CD4-positive, alpha-beta T cell (primary cell): ENCODE results near the gene REXO4. TPM values are rescaled to one million over a fixed set of nuclear protein-coding genes. Genes with fewer than 3 reads are reported as not detected.

Source experiments
- ATAC-seq: fragments of 200-7000 bp; cut with Tn5 transposase; one replicate; pipeline ENCODE4 v1.10.0; 2022; ENCODE audit warnings: mild to moderate bottlenecking; ENCODE audit not compliant: poor library complexity
- CTCF ChIA-PET: fragments of 350-600 bp; sonication (Branson Sonifier 250); formaldehyde crosslinking; loops from one replicate; lab custom pipeline; 2021; ENCODE audit warnings: antibody characterized with exemption, inconsistent platforms; lab: Charles Lee
- POLR2A ChIA-PET: fragments of 350-600 bp; sonication (Branson Sonifier 250); formaldehyde crosslinking; loops from one replicate; lab custom pipeline; 2021; ENCODE audit warnings: antibody characterized with exemption, inconsistent platforms; lab: Charles Lee
- DNase-seq, 14 experiments: peaks; one replicate each; pipeline ENCODE4 v3.0.0-alpha.2; 2013 to 2020; ENCODE audit warnings: mixed read lengths in 2 of 14
- H3K27ac ChIP-seq, 2 donors: one replicate each; pipeline versions ENCODE4 v1.5.1 to v1.7.0; 2013; ENCODE audit warnings: low read length in 2 of 2, low read depth in 1 of 2, mild to moderate bottlenecking in 1 of 2
- H3K27me3 ChIP-seq, 2 experiments: 1 replicate in 1 of 2; 2 replicates in 1 of 2; pipeline versions ENCODE4 v1.6.1 to v1.7.0; 2013; ENCODE audit warnings: low read length in 2 of 2, control low read depth in 1 of 2, mild to moderate bottlenecking in 1 of 2, moderate library complexity in 1 of 2; ENCODE audit not compliant: insufficient read depth in 2 of 2, control insufficient read depth in 1 of 2
- H3K36me3 ChIP-seq: one replicate; pipeline ENCODE4 v1.6.1; 2013; ENCODE audit warnings: low read length, control low read depth; ENCODE audit not compliant: insufficient read depth
- H3K4me1 ChIP-seq: one replicate; pipeline ENCODE4 v1.6.1; 2013; ENCODE audit warnings: low read length, control low read depth; ENCODE audit not compliant: insufficient read depth
- H3K4me3 ChIP-seq: one replicate; pipeline ENCODE4 v1.5.1; 2013; ENCODE audit warnings: mild to moderate bottlenecking, low read length, moderate library complexity
- H3K9me3 ChIP-seq, 2 experiments: 1 replicate in 1 of 2; 2 replicates in 1 of 2; pipeline versions ENCODE4 v1.6.1 to v1.7.0; 2013; ENCODE audit warnings: low read length in 2 of 2, mild to moderate bottlenecking in 2 of 2, control low read depth in 1 of 2, moderate library complexity in 1 of 2; ENCODE audit not compliant: control insufficient read depth in 1 of 2, insufficient read depth in 1 of 2
- H3K27ac Mint-ChIP-seq: one replicate; pipeline ENCODE4 v1.8.0; 2020; ENCODE audit warnings: mixed read lengths
- H3K27me3 Mint-ChIP-seq: one replicate; pipeline ENCODE4 v1.8.0; 2021; ENCODE audit warnings: mixed read lengths
- H3K36me3 Mint-ChIP-seq: one replicate; pipeline ENCODE4 v1.8.0; 2021; ENCODE audit warnings: low read depth, mixed read lengths
- H3K4me1 Mint-ChIP-seq: one replicate; pipeline ENCODE4 v1.8.0; 2021; ENCODE audit warnings: low read depth, mixed read lengths
- H3K4me3 Mint-ChIP-seq: one replicate; pipeline ENCODE4 v1.8.0; 2020; ENCODE audit warnings: mild to moderate bottlenecking, mixed read lengths
- H3K9me3 Mint-ChIP-seq: one replicate; pipeline ENCODE4 v1.8.0; 2020; ENCODE audit warnings: mixed read lengths
- CTCF ChIP-seq: fragments of 200-600 bp; IDR thresholded peaks from one replicate; pipeline ENCODE4 v1.8.0; 2022; ENCODE audit warnings: antibody characterized with exemption, mild to moderate bottlenecking
- intact Hi-C, 2 experiments: fragments of 100-400 bp; cut with DNase I in 1 of 2; cut with micrococcal nuclease in 1 of 2; formaldehyde crosslinking; loops; one replicate each; pipeline versions ENCODE4 v1.15.1 to v1.9.0; 2023 to 2025; cut with DNase I, micrococcal nuclease
- total RNA-seq, 174 experiments: library from RNA in 2 of 174; stranded (reverse) in 2 of 174; gene quantifications; one replicate each; pipeline ENCODE4 v1.2.3 and lab custom pipeline; 2021 to 2026

The REXO4 gene
- total RNA-seq, 2 experiments from 2014 or later = 17.3 to 18.5 TPM

- H3K27me3 ChIP-seq = no peaks in the 10 kb centered on the region
- POLR2A ChIA-PET = interaction anchor here (1.8 to 7.4 kb wide), 2 partner anchors 10 to 12 kb away, joined by 9 to 109 read pairs; partner anchors contain the start of genes STKLD1 and SURF4
- H3K27ac Mint-ChIP-seq = peak overlapping the region; percentile 42
- H3K9me3 Mint-ChIP-seq = no peaks in the 10 kb centered on the region
- CTCF ChIA-PET = no interaction called here
- peaks cover 33% of the 10 kb centered on the region for H3K4me1 ChIP-seq
- no peak for ATAC-seq
- peaks cover 79% of the 10 kb centered on the region for H3K36me3 Mint-ChIP-seq
- no peak overlapping the region for H3K4me3 ChIP-seq
- H3K27me3 Mint-ChIP-seq = no peaks in the 10 kb centered on the region
- no peak overlapping the region for H3K4me3 Mint-ChIP-seq
- no peak for TF ChIP-seq CTCF
- H3K9me3 ChIP-seq = no peaks in the 10 kb centered on the region
- DNase-seq = no peak
- H3K27ac ChIP-seq = peak overlapping the region in 1 of 2 donors; percentile 3
- peaks cover 78% of the 10 kb centered on the region for H3K36me3 ChIP-seq
- intact Hi-C loops = no loop called here
- H3K4me1 Mint-ChIP-seq = peaks cover 31% of the 10 kb centered on the region
These were observed 56.2 kb downstream of the REXO4 start for GRCh38 chr9:133361507-133362092.

- no peak overlapping the region for H3K27ac ChIP-seq
- H3K36me3 ChIP-seq = peaks cover 69% of the 10 kb centered on the region
- peaks cover 25% of the 10 kb centered on the region for H3K4me1 Mint-ChIP-seq
- intact Hi-C loops = no loop called here
- no peaks in the 10 kb centered on the region for H3K27me3 Mint-ChIP-seq
- POLR2A ChIA-PET = interaction anchor here (7.4 kb wide), 1 partner anchor 12 kb away, joined by 109 read pairs; the partner anchor contains the start of genes STKLD1 and SURF4
- peak overlapping the region; percentile 42 for H3K27ac Mint-ChIP-seq
- CTCF ChIA-PET = interaction anchor here (2.6 kb wide), 1 partner anchor 10 kb away, joined by 8 read pairs; no protein-coding TSS in a partner anchor
- no peaks in the 10 kb centered on the region for H3K9me3 ChIP-seq
- no peak for TF ChIP-seq CTCF
- peaks cover 35% of the 10 kb centered on the region for H3K4me1 ChIP-seq
- H3K27me3 ChIP-seq = no peaks in the 10 kb centered on the region
- H3K9me3 Mint-ChIP-seq = no peaks in the 10 kb centered on the region
- H3K36me3 Mint-ChIP-seq = peaks cover 70% of the 10 kb centered on the region
- ATAC-seq (no peak), DNase-seq (no peak)
- no peak overlapping the region for H3K4me3 ChIP-seq
- peak overlapping the region; percentile 27 for H3K4me3 Mint-ChIP-seq
These were observed 57.1 kb downstream of the REXO4 start for GRCh38 chr9:133360400-133361393.

GRCh38 chr9:133359399-133360175 lies 58.2 kb downstream of the REXO4 start:
- ChIA-PET POLR2A (interaction anchor here (7.4 kb wide), 1 partner anchor 14 kb away, joined by 109 read pairs; the partner anchor contains the start of genes STKLD1 and SURF4), CTCF (interaction anchor here (2.6 kb wide), 1 partner anchor 11 kb away, joined by 8 read pairs; no protein-coding TSS in a partner anchor)
- no peak for TF ChIP-seq CTCF
- peaks cover 58% of the 10 kb centered on the region for H3K36me3 ChIP-seq
- H3K36me3 Mint-ChIP-seq = peaks cover 59% of the 10 kb centered on the region
- H3K27ac ChIP-seq = no peak overlapping the region
- peaks cover 23% of the 10 kb centered on the region for H3K4me1 Mint-ChIP-seq
- no peaks in the 10 kb centered on the region for H3K27me3 Mint-ChIP-seq
- DNase-seq = peak in 5 of 14 experiments; percentile 18 to 51 (median 45)
- peaks cover 43% of the 10 kb centered on the region for H3K4me1 ChIP-seq
- peak overlapping the region; percentile 60 for H3K4me3 Mint-ChIP-seq
- no peaks in the 10 kb centered on the region for H3K9me3 Mint-ChIP-seq
- no peaks in the 10 kb centered on the region for H3K27me3 ChIP-seq
- no peak overlapping the region for H3K4me3 ChIP-seq
- H3K27ac Mint-ChIP-seq = peak overlapping the region; percentile 69
- intact Hi-C loops = loop anchor here (5.0 to 10.0 kb wide), 2 partner anchors 58 to 665 kb away; partner anchors contain the start of genes BRD3OS (in 1 of the 2) and REXO4 (in 1 of the 2)
- ATAC-seq = no peak
- no peaks in the 10 kb centered on the region for H3K9me3 ChIP-seq
